ENCODE measurements around the gene HYAL1.
"Not testable (repeated sequence)": the region's sequence is repeated elsewhere in the genome, so short reads cannot be mapped to it uniquely, and the experiment has no call there.

Gene HYAL1

DNA sequence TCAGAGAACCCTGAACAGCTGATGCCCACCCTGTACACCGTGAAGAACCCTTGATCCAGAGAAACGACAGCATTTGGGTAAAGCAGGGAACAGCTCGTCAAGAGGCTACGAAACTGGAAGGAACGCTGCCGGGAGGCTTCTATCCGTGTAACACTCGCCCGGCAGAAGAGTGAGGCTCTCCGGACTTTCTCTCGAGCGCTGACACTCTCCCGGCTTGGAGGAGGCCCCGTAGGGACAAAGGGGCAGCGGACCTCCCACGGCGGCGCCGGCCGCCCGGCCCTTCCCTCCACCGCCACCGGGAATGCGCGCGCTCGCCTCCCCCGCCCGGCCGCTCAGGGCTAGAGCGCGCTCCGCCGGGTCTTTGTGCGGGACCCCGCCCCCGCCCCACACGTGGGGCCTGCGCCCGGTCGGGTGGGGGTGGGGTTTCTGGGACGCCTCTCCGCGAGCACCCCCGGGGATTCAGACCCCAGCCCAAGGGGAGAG, 17.5 kb upstream of the HYAL1 start:
- peak overlapping the region; percentile 96 for H3K27ac ChIP-seq (ENCODE audit: low read depth, low read length)
- H3K9ac ChIP-seq (ENCODE audit: low read length): peak overlapping the region; percentile 76
- H3K4me1 ChIP-seq (ENCODE audit: control insufficient read depth, insufficient read depth, low read length): peaks cover 21% of the 10 kb centered on the region
- peak overlapping the region; percentile 94 for H3K4me3 ChIP-seq (ENCODE audit: low read length)
- H3K36me3 ChIP-seq (ENCODE audit: control insufficient read depth, insufficient read depth, low read length): peaks cover 11% of the 10 kb centered on the region
- H3K27me3 ChIP-seq (ENCODE audit: control insufficient read depth, insufficient read depth, low read length): no peaks in the 10 kb centered on the region

DNA sequence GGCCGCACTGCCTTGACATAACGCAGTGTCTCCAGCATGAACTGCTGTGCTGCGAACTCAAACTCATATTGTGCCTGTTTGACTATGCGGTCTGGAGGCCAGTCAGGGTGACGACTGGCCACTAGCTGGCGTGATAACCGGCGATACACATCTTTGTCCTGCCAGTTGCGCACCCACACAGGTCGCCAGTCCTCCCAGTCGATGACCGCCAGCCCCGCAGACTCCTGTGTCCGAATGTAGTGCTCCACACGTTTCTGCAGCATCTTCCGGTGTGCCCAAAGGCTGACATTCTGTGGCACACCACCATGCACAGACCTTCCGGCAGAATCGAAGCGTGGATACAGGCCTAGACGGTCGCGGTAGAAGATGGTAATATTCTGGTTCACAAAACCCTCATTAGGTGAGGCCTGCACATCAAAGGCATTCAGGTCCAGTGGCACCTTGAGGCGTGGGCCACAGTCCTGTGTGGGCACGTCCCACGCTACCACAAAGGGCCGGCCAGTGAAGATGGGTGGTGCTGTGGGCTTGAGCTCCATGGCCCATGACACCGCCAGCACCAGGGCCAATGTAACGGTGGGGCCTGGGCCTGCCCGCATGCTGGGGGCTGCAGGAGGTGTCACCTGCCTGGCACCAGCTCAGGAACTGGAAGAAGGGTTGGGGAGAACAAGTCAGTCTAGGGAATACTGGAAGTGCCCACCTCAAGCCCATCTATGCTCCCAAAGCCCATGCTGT, 16.7 kb upstream of the HYAL1 start:
- Histone ChIP-seq H3K36me3 (ENCODE audit: control insufficient read depth, insufficient read depth, low read length) (peaks cover 8% of the 10 kb centered on the region), H3K27ac (ENCODE audit: low read depth, low read length) (peak overlapping the region; percentile 96), H3K4me3 (ENCODE audit: low read length) (peak overlapping the region; percentile 94)

DNA sequence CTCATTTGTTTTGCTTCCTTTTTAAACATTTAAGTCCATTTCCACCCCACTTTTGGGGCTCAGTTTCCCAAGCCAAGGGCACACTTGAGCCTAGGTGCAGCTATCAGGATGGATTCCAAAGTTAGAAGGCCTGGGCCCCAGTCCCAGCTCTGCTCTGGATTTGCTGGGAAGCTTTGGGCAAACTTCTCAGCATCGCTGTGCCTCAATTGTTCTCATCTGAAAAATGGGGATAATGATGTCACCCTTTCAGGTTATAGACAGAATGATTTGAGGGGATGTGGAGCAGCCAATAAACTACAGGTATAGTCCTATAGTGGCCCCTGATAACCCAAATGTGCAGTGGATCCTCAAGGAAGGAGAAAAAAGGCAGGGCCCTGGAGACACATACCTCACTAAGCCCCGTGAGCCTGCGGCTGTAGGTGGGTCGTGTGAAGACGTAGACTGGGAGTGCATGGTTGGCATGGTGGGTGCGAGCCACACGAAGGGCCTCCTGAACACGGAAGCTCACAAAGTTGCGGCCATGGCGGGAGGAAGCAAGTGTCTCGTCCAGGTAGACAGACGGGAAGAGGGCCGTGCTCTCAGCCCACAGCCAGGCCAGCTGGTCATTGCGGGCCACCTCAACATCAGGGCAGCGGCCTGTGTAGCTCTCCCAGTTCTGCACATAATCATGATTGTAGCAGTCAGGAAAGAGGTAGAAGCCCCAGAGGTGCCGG, 16.0 kb upstream of the HYAL1 start:
- no peaks in the 10 kb centered on the region for H3K27me3 ChIP-seq (ENCODE audit: control insufficient read depth, insufficient read depth, low read length)
- no peak overlapping the region for H3K27ac ChIP-seq (ENCODE audit: low read depth, low read length)
- H3K4me1 ChIP-seq (ENCODE audit: control insufficient read depth, insufficient read depth, low read length): peaks cover 21% of the 10 kb centered on the region
- H3K4me3 ChIP-seq (ENCODE audit: low read length): no peak overlapping the region
- no peak overlapping the region for H3K9ac ChIP-seq (ENCODE audit: low read length)
- H3K36me3 ChIP-seq (ENCODE audit: control insufficient read depth, insufficient read depth, low read length): peaks cover 8% of the 10 kb centered on the region

More for the DNA sequence above, 16.7 kb upstream of the HYAL1 start:
- Histone ChIP-seq H3K27me3 (ENCODE audit: control insufficient read depth, insufficient read depth, low read length) (no peaks in the 10 kb centered on the region), H3K9ac (ENCODE audit: low read length) (peak overlapping the region; percentile 76), H3K4me1 (ENCODE audit: control insufficient read depth, insufficient read depth, low read length) (peaks cover 21% of the 10 kb centered on the region)

DNA sequence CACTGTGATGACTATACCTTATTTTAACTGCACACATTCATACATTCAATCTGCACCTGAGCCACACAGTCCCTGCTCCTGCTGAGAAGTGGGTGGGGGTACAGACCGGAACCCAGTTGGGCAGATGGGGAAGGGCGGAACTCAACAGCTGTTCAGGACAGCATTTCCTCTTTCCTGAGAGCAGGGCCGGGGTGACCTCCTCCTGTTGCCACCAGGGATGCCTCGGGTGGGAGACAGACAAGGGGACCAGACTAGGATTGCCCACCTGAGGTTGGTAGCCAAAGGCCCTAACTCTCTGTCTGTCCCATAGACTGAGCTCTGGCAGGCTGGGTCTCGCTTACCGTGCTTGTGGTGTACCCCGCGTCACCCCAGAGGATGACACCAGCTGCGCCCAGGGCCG, 15.2 kb upstream of the HYAL1 start:
- peaks cover 8% of the 10 kb centered on the region for H3K36me3 ChIP-seq (ENCODE audit: control insufficient read depth, insufficient read depth, low read length)
- H3K4me3 ChIP-seq (ENCODE audit: low read length): peak overlapping the region; percentile 1
- peaks cover 21% of the 10 kb centered on the region for H3K4me1 ChIP-seq (ENCODE audit: control insufficient read depth, insufficient read depth, low read length)
- no peak overlapping the region for H3K27ac ChIP-seq (ENCODE audit: low read depth, low read length)
- no peaks in the 10 kb centered on the region for H3K27me3 ChIP-seq (ENCODE audit: control insufficient read depth, insufficient read depth, low read length)
- H3K9ac ChIP-seq (ENCODE audit: low read length): no peak overlapping the region

DNA sequence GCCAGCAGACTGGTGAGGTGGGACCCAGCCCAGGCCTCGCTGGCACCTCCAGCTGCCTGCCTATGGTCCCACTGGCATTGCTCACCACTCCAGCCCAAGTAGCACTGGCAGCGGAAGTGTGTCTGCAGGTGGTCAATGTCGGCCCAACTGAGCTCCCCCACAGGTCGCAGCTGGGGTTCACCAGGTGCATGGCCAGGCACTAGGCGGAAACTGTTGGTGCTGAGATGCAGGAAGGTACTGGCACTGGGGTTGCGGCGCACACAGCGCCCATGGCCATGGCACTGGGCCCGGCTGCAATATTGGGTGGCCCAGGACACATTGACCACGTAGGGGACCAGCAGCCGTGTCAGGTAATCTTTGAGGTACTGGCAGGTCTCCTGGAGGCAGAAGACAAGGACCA, 14.8 kb upstream of the HYAL1 start:
- no peak overlapping the region for H3K9ac ChIP-seq (ENCODE audit: low read length)
- H3K27ac ChIP-seq (ENCODE audit: low read depth, low read length): no peak overlapping the region
- peaks cover 8% of the 10 kb centered on the region for H3K36me3 ChIP-seq (ENCODE audit: control insufficient read depth, insufficient read depth, low read length)
- peaks cover 21% of the 10 kb centered on the region for H3K4me1 ChIP-seq (ENCODE audit: control insufficient read depth, insufficient read depth, low read length)
- H3K27me3 ChIP-seq (ENCODE audit: control insufficient read depth, insufficient read depth, low read length): no peaks in the 10 kb centered on the region
- H3K4me3 ChIP-seq (ENCODE audit: low read length): peak overlapping the region; percentile 1

DNA sequence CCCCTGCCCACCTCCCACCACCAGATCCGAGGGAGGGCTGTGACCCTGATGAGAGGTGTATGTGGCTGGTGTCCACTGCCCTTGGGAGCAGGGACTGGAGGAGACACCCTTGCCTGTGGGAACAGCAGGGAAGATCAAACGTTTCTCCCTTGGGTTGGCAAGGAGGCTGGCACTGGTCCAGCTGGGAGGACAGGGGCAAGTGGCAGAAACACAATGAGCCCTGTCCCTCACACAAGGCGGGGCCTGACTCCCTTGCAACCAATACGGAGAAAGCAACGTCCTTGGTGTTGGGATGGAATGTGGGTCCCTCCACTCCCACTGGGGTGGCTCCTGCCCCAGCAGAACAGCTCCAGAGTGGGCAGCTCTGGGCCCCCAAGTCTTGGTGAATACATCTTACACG, 13.9 kb upstream of the HYAL1 start:
- peak overlapping the region; percentile 74 for H3K9ac ChIP-seq (ENCODE audit: low read length)
- peaks cover 21% of the 10 kb centered on the region for H3K4me1 ChIP-seq (ENCODE audit: control insufficient read depth, insufficient read depth, low read length)
- H3K27me3 ChIP-seq (ENCODE audit: control insufficient read depth, insufficient read depth, low read length): no peaks in the 10 kb centered on the region
- H3K4me3 ChIP-seq (ENCODE audit: low read length): peak overlapping the region; percentile 34
- peaks cover 8% of the 10 kb centered on the region for H3K36me3 ChIP-seq (ENCODE audit: control insufficient read depth, insufficient read depth, low read length)
- H3K27ac ChIP-seq (ENCODE audit: low read depth, low read length): peak overlapping the region; percentile 54

DNA sequence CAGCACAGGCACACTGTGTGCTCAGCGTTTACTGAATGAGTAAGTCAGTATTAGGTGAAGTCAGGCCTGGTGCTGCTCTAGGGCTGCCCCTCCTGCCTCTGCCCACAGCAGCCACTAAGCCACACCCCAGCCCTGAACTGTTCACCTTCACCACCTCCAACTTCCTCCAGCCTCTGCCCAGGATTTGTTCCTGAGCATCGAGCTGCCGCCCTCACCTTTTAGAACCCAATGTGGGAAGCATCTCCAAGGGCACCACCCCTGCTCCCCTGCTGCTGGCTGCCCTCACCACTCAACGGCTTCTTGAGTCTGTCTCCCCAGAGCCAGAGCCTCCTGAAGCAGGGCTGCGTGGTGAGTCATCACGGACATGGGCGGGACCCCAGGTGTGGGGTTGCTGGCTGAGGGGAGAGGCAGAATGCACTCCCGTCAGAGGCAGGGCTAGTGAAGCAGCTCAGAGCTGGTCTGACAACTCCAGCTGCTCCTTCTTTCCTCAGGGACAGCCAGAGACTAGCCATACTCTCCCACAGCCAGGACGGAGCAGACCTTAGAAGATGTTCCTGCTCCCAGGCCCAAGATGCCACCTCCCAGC, 13.4 kb upstream of the HYAL1 start:
- H3K4me1 ChIP-seq (ENCODE audit: control insufficient read depth, insufficient read depth, low read length): peaks cover 17% of the 10 kb centered on the region
- H3K4me3 ChIP-seq (ENCODE audit: low read length): peak overlapping the region; percentile 34
- peaks cover 8% of the 10 kb centered on the region for H3K36me3 ChIP-seq (ENCODE audit: control insufficient read depth, insufficient read depth, low read length)
- peak overlapping the region; percentile 74 for H3K9ac ChIP-seq (ENCODE audit: low read length)
- no peaks in the 10 kb centered on the region for H3K27me3 ChIP-seq (ENCODE audit: control insufficient read depth, insufficient read depth, low read length)
- peak overlapping the region; percentile 54 for H3K27ac ChIP-seq (ENCODE audit: low read depth, low read length)

DNA sequence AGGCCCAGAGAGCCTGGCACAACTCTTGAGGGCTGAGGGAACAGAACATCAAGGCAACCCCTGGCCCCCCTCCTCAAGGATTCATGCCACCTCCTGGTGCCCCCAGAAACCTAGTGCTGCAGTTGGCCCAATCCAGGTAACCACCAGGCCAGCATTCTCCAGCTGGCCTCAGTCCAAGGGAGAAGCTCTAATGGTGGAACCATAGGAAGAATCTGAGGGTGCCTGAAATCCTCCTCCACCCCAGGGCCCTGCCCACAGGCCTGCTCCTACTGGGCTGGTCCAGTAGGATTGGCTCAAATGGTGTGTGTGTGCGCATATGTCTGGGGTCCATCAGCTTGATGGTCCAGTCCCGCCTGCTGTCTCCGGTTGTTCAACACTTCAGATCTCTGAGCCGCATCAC, 11.4 kb upstream of the HYAL1 start:
- Histone ChIP-seq H3K9ac (ENCODE audit: low read length) (no peak overlapping the region), H3K27me3 (ENCODE audit: control insufficient read depth, insufficient read depth, low read length) (no peaks in the 10 kb centered on the region), H3K27ac (ENCODE audit: low read depth, low read length) (no peak overlapping the region), H3K36me3 (ENCODE audit: control insufficient read depth, insufficient read depth, low read length) (peaks cover 8% of the 10 kb centered on the region), H3K4me3 (ENCODE audit: low read length) (no peak overlapping the region), H3K4me1 (ENCODE audit: control insufficient read depth, insufficient read depth, low read length) (peaks cover 11% of the 10 kb centered on the region)

DNA sequence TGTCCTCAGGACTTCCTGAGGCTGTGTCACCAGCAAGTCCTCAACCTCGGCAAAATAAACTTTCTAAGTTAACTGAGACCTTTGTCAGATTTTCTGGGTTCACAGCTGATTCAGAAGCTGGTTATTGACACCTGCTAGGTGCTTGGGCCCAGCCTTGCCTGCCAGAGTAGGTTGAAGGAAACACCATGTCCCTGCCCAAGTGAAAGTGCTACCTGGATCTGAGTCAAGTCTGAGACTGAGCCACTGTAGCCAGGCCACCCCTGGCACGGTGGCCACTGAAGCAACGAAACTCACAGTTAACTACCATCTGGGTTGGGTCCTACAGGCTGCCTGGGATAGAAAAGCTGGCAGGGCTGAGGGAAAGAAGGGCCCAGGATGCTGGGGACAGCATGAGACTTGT, 11.0 kb upstream of the HYAL1 start:
- H3K9ac ChIP-seq (ENCODE audit: low read length): no peak overlapping the region
- no peak overlapping the region for H3K27ac ChIP-seq (ENCODE audit: low read depth, low read length)
- no peaks in the 10 kb centered on the region for H3K27me3 ChIP-seq (ENCODE audit: control insufficient read depth, insufficient read depth, low read length)
- peaks cover 8% of the 10 kb centered on the region for H3K36me3 ChIP-seq (ENCODE audit: control insufficient read depth, insufficient read depth, low read length)
- H3K4me3 ChIP-seq (ENCODE audit: low read length): no peak overlapping the region
- peaks cover 6% of the 10 kb centered on the region for H3K4me1 ChIP-seq (ENCODE audit: control insufficient read depth, insufficient read depth, low read length)

DNA sequence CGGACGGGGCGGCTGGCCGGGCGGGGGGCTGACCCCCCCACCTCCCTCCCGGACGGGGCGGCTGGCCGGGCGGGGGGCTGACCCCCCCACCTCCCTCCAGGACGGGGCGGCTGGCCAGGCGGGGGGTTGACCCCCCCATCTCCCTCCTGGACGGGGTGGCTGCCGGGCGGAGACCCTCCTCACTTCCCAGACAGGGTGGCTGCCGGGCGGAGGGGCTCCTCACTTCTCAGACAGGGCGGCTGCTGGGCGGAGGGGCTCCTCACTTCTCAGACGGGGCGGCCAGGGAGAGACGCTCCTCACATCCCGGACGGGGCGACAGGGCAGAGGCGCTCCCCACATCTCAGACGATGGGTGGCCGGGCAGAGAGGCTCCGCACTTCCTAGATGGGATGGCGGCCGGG, 8.7 kb upstream of the HYAL1 start:
- not testable (repeated sequence) for H3K4me3 ChIP-seq (ENCODE audit: low read length); H3K27me3 ChIP-seq (ENCODE audit: control insufficient read depth, insufficient read depth, low read length); H3K36me3 ChIP-seq (ENCODE audit: control insufficient read depth, insufficient read depth, low read length); H3K9ac ChIP-seq (ENCODE audit: low read length); H3K4me1 ChIP-seq (ENCODE audit: control insufficient read depth, insufficient read depth, low read length); H3K27ac ChIP-seq (ENCODE audit: low read depth, low read length)

DNA sequence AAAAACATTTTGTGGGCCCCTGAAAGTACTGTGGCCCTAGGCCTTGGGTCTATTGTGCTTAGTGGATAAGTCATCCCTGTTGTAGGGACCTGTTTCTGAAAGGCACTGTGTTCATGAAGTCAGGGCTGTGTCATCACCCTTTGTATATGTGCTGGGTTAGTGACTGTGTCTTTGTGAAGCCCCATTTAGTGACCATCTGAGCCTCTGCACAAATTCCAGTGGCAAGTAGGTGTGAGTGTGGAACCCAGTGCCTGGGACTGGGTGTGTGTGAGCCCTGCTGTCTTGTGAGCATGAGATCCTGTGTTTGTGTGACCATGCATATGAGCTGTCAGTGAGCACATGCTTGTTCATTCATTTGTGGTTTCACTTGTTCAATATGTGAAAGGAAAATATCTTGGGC, 1.2 kb upstream of the HYAL1 start:
- Histone ChIP-seq H3K27me3 (ENCODE audit: control insufficient read depth, insufficient read depth, low read length) (no peaks in the 10 kb centered on the region), H3K4me1 (ENCODE audit: control insufficient read depth, insufficient read depth, low read length) (peaks cover 3% of the 10 kb centered on the region), H3K9ac (ENCODE audit: low read length) (no peak overlapping the region), H3K36me3 (ENCODE audit: control insufficient read depth, insufficient read depth, low read length) (no peaks in the 10 kb centered on the region), H3K27ac (ENCODE audit: low read depth, low read length) (no peak overlapping the region), H3K4me3 (ENCODE audit: low read length) (no peak overlapping the region)

DNA sequence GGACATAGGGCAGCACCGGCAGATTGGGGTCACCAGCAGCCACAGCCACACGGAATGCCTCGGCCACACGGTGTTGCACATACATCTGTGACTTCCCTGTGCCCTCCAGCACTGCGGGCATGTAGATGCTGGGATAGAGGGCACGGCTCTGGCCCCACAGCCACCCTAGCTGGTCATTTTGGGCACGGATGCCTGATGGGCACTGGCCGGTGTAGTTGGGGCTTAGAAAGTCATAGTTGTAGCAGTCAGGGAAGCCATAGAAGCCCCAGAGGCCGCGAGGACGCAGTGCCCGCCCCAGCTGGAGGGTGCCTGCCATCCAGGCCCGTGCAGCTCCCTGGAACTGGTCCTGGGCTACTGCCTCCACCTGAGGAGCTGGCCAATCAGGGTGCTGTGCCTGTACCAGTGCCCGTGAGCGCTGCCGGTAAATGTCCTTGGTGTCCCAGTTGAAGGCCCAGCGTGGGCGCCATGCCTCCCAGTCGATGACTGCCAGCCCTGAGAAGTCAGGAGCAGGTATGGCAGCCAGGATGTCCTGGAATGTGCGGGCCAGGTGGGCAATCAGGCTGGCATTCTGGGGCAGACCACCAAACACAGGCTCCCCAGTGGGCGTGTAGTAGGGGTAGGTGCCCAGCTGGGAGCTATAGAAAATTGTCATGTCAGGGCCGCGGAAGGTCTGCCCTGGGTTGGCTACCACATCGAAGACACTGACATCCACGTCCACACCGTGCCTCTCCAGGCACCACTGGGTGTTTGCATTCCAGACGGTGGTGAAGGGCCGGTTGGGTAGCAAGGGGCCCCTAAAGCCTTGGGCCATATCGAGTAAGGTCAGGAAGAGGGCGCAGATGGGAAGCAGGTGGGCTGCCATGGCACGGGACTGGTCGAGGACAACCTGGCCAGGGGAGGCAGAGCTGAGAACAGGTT, 1.0 kb downstream of the HYAL1 start:
- no peaks in the 10 kb centered on the region for H3K27me3 ChIP-seq (ENCODE audit: control insufficient read depth, insufficient read depth, low read length)
- no peaks in the 10 kb centered on the region for H3K36me3 ChIP-seq (ENCODE audit: control insufficient read depth, insufficient read depth, low read length)
- peak overlapping the region; percentile 12 for H3K27ac ChIP-seq (ENCODE audit: low read depth, low read length)
- H3K4me3 ChIP-seq (ENCODE audit: low read length): peak overlapping the region; percentile 12
- no peak overlapping the region for H3K9ac ChIP-seq (ENCODE audit: low read length)
- H3K4me1 ChIP-seq (ENCODE audit: control insufficient read depth, insufficient read depth, low read length): peaks cover 10% of the 10 kb centered on the region
